Measurements from ENCODE around the gene GAB3.

DNA sequence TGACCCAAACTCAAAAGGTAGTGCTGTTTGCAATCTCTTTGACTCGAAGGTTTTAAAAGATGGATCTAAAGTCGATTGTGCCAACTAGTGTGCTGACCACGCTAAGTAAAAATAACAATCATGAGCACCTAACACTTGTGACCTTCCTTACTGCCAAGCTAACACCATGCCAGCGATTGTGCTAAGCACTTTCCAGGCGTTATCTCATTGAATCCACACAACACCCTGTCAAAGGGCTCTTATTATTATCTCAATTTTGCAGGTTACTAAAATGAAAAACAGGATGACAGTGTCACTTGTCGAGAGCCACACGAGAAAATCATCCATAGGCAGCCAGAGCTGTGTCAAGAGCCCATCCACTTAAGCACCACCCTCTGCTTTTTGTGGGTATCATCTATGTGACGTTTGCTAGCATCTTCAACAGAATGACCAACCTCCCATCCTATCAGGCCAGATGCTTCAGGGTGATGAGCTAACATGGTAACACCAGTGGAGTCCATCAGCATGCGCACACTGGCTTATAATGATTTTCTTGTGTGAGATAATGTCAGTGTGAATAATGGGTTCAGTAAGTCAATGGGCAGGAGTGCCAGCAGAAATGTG lies 893 bp upstream of the GAB3 start:
- TF ChIP-seq, protein P1, sequence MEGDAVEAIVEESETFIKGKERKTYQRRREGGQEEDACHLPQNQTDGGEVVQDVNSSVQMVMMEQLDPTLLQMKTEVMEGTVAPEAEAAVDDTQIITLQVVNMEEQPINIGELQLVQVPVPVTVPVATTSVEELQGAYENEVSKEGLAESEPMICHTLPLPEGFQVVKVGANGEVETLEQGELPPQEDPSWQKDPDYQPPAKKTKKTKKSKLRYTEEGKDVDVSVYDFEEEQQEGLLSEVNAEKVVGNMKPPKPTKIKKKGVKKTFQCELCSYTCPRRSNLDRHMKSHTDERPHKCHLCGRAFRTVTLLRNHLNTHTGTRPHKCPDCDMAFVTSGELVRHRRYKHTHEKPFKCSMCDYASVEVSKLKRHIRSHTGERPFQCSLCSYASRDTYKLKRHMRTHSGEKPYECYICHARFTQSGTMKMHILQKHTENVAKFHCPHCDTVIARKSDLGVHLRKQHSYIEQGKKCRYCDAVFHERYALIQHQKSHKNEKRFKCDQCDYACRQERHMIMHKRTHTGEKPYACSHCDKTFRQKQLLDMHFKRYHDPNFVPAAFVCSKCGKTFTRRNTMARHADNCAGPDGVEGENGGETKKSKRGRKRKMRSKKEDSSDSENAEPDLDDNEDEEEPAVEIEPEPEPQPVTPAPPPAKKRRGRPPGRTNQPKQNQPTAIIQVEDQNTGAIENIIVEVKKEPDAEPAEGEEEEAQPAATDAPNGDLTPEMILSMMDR (IDR thresholded peaks at IDR 0.05) = no peak
- no peak for TF ChIP-seq CEBPB (IDR thresholded peaks at IDR 0.05)

All from A549 (cell line).